HT-29 (cell line): ENCODE measurements around the gene MAG. TPM values are rescaled to one million over a fixed set of nuclear protein-coding genes. Genes with fewer than 3 reads are reported as not detected.

Experiments used
- DNase-seq: peaks from one replicate; pipeline ENCODE4 v3.0.0-alpha.2; 2015; ENCODE audit warnings: low spot score
- total RNA-seq: library from RNA; depleted of rRNA; stranded (reverse); fragments of >200 nt; shearing (Covaris generic); gene quantifications from 2 replicates; pipeline ENCODE4 v1.2.3, GENCODE V29; 2014

Gene MAG
- total RNA-seq, 1 experiment from 2014 or later: not detected

GRCh38 chr19:35265126-35265899 lies 26.6 kb upstream of the MAG start:
- peak; percentile 9 for DNase-seq

DNA sequence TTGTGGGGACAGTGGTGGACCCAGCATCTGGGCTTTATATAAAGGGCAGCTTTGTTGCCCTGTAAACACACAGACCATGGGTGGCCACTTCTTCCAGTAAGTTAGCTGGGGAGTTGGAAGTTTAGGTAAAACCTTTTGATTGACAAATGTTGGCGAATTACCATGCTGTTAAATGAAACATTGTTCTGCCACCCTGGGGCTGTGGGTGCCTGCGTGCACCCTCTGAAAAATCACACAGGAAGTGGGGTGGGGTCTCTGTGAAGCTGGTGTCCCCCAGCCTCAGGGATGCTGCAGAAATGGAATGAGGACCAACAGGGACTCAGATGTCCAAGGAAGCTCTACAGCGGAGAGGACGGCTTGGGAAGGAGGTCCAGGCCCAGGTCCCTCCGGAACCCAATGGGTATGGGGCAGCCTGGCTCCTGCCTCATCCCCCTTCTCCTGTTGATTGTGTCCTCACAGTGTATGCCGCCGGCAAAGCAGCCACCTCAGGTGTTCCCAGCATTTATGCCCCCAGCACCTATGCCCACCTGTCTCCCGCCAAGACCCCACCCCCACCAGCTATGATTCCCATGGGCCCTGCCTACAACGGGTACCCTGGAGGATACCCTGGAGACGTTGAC lies 26.0 kb upstream of the MAG start:
- DNase-seq: no peak

GRCh38 chr19:35266520-35267352 lies 25.2 kb upstream of the MAG start:
- peak; percentile 36 for DNase-seq

DNA sequence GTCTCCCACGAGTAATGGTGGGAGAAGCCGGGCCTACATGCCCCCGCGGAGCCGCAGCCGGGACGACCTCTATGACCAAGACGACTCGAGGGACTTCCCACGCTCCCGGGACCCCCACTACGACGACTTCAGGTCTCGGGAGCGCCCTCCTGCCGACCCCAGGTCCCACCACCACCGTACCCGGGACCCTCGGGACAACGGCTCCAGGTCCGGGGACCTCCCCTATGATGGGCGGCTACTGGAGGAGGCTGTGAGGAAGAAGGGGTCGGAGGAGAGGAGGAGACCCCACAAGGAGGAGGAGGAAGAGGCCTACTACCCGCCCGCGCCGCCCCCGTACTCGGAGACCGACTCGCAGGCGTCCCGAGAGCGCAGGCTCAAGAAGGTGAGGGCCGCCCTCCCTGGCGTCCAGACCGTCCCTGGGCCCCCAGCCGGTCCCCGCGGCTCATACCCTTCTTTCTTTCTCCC lies 24.6 kb upstream of the MAG start:
- peak; percentile 32 for DNase-seq

DNA sequence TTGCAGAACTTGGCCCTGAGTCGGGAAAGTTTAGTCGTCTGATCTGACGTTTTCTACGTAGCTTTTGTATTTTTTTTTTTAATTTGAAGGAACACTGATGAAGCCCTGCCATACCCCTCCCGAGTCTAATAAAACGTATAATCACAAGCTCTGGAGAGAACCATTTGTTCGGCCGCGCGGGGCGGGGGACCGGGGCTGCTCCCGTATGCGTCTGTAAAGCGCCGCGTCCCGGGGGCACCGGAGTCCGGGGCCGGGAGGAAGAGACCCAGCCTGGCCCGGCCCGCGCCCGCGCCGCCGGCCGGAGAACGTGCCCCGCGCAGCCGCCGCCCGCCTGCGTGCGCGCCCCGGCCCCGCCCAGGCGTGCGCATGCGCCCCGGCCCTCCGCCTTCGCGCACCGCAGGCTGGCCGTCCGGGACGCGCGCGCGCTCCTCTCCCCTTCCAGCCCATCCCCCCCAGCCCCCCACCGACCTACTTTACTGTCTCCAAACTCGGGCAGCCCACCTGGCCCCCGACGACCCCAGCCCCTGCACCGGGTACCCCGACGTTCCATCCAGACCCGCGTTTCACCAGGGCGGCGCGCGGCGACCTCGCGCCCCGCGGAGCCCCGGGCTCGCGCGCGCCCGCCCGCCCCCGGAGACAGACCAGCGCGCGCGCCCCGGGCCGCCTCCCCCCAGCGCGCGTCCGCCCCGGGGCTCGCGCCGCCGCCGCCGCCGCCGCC lies 24.0 kb upstream of the MAG start:
- DNase-seq: peak; percentile 81

- DNase-seq: peak; percentile 74
Observed at GRCh38 chr19:35268536-35269437, 23.2 kb upstream of the MAG start, which contains the start of gene USF2. TSS of gene USF2 (plus strand) at chr19:35268962. CDS start at chr19:35269102, 140 bp downstream.

DNA sequence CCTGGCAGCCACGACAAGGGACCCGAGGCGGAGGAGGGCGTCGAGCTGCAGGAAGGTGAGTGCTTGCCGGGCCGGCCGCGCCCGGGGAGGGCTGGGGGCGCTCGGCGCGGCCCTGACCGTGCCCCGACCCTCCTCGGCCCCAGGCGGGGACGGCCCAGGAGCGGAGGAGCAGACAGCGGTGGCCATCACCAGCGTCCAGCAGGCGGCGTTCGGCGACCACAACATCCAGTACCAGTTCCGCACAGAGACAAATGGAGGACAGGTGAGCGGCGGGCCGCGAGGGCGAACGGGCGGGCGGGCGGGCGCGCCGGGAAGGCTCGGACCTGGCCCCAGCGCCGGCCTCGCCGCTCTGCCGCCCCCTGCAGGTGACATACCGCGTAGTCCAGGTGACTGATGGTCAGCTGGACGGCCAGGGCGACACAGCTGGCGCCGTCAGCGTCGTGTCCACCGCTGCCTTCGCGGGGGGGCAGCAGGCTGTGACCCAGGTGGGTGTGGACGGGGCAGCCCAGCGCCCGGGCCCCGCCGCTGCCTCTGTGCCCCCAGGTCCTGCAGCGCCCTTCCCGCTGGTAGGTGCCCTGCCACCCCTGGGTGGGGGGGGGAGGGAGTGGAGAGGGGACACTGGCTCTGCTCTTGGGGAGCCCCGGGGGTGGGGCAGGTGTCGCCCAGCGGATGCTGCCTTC lies 22.4 kb upstream of the MAG start:
- DNase-seq: peak; percentile 96

- no peak for DNase-seq
Observed at GRCh38 chr19:35270381-35270811, 21.6 kb upstream of the MAG start.

DNA sequence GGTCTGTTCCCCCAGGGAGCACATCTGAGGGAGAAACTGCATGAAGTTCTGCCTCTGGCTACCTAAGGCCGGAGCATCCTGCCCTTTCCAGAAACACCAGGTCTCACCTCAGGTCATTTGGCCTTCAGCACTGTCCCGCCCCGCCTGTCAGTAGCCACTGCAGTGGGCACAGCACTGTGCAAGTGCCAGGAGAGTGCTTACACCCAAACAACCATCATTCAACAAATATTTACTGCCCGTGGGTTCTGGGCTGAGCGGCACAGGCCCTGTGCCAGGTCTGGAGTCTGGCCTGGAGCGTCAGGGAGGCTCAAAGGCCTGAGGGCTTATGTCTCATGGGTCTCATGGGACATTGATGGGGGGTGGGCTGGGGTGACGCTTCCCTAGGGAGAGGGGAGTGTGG lies 20.4 kb upstream of the MAG start:
- no peak for DNase-seq

- no peak for DNase-seq
Observed at GRCh38 chr19:35272122-35272719, 19.7 kb upstream of the MAG start.

GRCh38 chr19:35272954-35273649 lies 18.9 kb upstream of the MAG start:
- no peak for DNase-seq

- DNase-seq: no peak
Observed at GRCh38 chr19:35273686-35274259, 18.2 kb upstream of the MAG start.

- no peak for DNase-seq
Observed at GRCh38 chr19:35274323-35274722, 17.6 kb upstream of the MAG start.

GRCh38 chr19:35276706-35277281 lies 15.2 kb upstream of the MAG start:
- no peak for DNase-seq

DNA sequence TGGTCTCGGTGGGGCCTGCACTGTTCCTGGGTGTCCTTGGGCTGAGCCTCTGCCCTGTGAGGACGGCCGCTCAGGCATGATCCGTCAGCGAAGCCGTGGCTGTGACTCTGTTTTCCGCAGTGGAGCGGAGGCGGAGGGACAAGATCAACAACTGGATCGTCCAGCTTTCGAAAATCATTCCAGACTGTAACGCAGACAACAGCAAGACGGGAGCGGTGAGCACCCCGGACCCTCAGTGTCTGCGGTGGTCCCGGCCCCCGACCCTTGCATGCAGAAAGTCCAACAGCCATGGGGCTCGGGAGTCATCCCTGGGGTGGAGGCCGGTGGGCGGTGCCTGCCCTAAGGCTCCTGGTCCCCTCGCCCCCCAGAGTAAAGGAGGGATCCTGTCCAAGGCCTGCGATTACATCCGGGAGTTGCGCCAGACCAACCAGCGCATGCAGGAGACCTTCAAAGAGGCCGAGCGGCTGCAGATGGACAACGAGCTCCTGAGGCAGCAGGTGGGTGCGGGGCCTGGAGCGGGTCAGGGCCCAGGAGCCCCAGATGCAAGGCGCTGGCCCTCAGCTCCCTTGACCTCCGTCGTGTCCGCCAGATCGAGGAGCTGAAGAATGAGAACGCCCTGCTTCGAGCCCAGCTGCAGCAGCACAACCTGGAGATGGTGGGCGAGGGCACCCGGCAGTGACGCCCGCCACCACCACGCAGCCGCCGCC lies 13.2 kb upstream of the MAG start:
- no peak for DNase-seq

DNA sequence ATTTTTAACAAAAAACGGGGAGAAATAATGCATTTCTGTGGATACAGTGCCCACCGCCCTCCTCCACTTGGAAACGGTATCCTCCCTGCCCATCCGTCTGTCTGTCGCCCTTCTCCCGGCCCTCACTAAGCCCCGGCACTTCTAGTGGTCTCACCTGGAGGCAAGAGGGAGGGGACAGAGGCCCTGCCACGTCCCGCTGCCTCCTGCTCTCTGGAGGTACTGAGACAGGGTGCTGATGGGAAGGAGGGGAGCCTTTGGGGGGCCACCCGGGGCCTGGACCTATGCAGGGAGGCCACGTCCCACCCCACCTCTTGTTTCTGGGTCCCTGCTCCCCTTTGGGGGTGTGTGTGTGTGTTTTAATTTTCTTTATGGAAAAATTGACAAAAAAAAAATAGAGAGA lies 12.6 kb upstream of the MAG start:
- no peak for DNase-seq
